Gastroesophageal sphincter (tissue), 3 donors: ENCODE results near the gene DEAF1.

Experiments
- EP300 ChIP-seq: sonication (generic); formaldehyde crosslinking; IDR thresholded peaks from one replicate; pipeline ENCODE4 v1.6.1; 2017; ENCODE audit warnings: antibody characterized with exemption, mild to moderate bottlenecking
- POLR2A ChIP-seq, 2 donors: fragments of 450-650 bp; IDR thresholded peaks; one replicate each; pipeline ENCODE4 v1.6.1; 2017; ENCODE audit warnings: antibody characterized with exemption in 2 of 2, mild to moderate bottlenecking in 2 of 2, moderate library complexity in 1 of 2
- POLR2AphosphoS5 ChIP-seq: sonication (generic); formaldehyde crosslinking; IDR thresholded peaks from one replicate; pipeline ENCODE4 v1.6.1; 2017; ENCODE audit warnings: antibody characterized with exemption
- TF ChIP-seq, protein P1 (sequence below), 4 experiments: fragments of 200-600 bp in 2 of 4; fragments of 450-650 bp in 2 of 4; sonication (generic) in 1 of 4; IDR thresholded peaks; one replicate each; pipeline ENCODE4 v1.5.1; 2017 to 2019; ENCODE audit warnings: antibody characterized with exemption in 4 of 4, mild to moderate bottlenecking in 2 of 4, moderate library complexity in 2 of 4

GRCh38 chr11:628056-628455 is 67.0 kb downstream of the DEAF1 start:
- TF ChIP-seq, protein P1, sequence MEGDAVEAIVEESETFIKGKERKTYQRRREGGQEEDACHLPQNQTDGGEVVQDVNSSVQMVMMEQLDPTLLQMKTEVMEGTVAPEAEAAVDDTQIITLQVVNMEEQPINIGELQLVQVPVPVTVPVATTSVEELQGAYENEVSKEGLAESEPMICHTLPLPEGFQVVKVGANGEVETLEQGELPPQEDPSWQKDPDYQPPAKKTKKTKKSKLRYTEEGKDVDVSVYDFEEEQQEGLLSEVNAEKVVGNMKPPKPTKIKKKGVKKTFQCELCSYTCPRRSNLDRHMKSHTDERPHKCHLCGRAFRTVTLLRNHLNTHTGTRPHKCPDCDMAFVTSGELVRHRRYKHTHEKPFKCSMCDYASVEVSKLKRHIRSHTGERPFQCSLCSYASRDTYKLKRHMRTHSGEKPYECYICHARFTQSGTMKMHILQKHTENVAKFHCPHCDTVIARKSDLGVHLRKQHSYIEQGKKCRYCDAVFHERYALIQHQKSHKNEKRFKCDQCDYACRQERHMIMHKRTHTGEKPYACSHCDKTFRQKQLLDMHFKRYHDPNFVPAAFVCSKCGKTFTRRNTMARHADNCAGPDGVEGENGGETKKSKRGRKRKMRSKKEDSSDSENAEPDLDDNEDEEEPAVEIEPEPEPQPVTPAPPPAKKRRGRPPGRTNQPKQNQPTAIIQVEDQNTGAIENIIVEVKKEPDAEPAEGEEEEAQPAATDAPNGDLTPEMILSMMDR (IDR thresholded peaks at IDR 0.05): no peak
- TF ChIP-seq POLR2AphosphoS5 (no peak), POLR2A (IDR thresholded peaks at IDR 0.05) (no peak), EP300 (no peak)
